Loucy (cell line): ENCODE data around the gene HRH2.

Experiments
- CTCF ChIP-seq: fragments of 200-600 bp; sonication (generic); conservative IDR thresholded peaks from 2 replicates; pipeline ENCODE4 v1.5.1; 2014; ENCODE audit warnings: mild to moderate bottlenecking, antibody characterized with exemption, low read length
- EZH2phosphoT487 ChIP-seq: fragments of 200-600 bp; IDR thresholded peaks from 2 replicates; pipeline ENCODE4 v1.6.1; 2018; ENCODE audit warnings: antibody characterized with exemption, mild to moderate bottlenecking, moderate library complexity, borderline replicate concordance

- TF ChIP-seq CTCF, result no peak
- no peak for TF ChIP-seq EZH2phosphoT487
Measured at GRCh38 chr5:175706499-175706898, 48.6 kb downstream of the HRH2 start.
